ENCODE results near the gene ITPR2. TPM values are rescaled to one million over a fixed set of nuclear protein-coding genes. Genes with fewer than 3 reads are reported as not detected.
A peak's percentile ranks its signal among the peaks of the same experiment; 100 is the strongest.

Gene ITPR2
- total RNA-seq, 3 donors from 2014 or later, result 33.3 to 60.8 (median 54.0) TPM

GRCh38 chr12:26548227-26548626 is 284.8 kb downstream of the ITPR2 start:
- intact Hi-C loops (cut with DNase I, micrococcal nuclease), result no loop called here
- H3K36me3 ChIP-seq (ENCODE audit: low read depth), result no peaks in the 10 kb centered on the region
- no peak overlapping the region for H3K4me3 ChIP-seq
- DNase-seq, result no peak
- no peak for ATAC-seq
- TF ChIP-seq, protein P1, sequence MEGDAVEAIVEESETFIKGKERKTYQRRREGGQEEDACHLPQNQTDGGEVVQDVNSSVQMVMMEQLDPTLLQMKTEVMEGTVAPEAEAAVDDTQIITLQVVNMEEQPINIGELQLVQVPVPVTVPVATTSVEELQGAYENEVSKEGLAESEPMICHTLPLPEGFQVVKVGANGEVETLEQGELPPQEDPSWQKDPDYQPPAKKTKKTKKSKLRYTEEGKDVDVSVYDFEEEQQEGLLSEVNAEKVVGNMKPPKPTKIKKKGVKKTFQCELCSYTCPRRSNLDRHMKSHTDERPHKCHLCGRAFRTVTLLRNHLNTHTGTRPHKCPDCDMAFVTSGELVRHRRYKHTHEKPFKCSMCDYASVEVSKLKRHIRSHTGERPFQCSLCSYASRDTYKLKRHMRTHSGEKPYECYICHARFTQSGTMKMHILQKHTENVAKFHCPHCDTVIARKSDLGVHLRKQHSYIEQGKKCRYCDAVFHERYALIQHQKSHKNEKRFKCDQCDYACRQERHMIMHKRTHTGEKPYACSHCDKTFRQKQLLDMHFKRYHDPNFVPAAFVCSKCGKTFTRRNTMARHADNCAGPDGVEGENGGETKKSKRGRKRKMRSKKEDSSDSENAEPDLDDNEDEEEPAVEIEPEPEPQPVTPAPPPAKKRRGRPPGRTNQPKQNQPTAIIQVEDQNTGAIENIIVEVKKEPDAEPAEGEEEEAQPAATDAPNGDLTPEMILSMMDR (IDR thresholded peaks at IDR 0.05), result no peak
- no peaks in the 10 kb centered on the region for H3K4me1 ChIP-seq (ENCODE audit: low read depth)
- H3K9me3 ChIP-seq, result no peaks in the 10 kb centered on the region

DNA sequence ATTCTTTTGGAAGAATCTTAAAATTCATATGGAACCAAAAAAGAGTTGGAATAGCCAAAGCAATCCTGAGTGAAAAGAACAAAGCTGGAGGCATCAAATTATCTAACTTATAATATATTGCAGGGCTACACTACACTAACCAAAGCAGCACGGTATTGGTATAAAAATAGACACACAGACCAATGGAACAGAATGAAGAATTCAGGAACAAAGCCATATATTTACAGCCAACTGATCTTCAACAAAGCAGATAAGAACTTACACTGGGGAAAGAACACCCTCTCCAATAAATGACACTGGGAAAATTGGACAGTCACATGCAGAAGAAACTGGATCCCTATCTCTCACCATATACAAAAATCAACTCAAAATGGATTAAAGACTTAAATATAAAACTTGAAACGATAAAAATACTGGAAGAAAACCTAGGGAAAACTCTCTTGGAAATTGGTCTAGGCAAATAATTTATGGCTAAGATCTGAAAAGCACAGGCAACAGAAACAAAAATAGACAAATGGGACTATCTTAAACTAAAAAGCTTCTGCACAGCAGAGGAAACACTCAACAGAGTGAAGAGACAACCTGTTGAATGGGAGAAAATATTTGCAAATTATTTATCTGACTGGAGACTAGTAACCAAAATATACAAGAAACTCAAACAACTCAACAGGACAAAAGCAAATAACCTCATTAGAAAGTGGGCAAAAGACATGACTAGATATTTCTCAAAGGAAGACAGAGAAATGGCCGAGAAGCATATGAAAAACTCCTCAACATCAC is 286.3 kb downstream of the ITPR2 start:
- Histone ChIP-seq H3K9me3 (no peaks in the 10 kb centered on the region), H3K4me1 (ENCODE audit: low read depth) (no peaks in the 10 kb centered on the region), H3K4me3 (no peak overlapping the region), H3K36me3 (ENCODE audit: low read depth) (no peaks in the 10 kb centered on the region)
- TF ChIP-seq, protein P1 (IDR thresholded peaks at IDR 0.05), result no peak
- ATAC-seq (no peak), DNase-seq (no peak)
- intact Hi-C loops (cut with DNase I, micrococcal nuclease), result no loop called here

GRCh38 chr12:26539131-26539530 is 293.9 kb downstream of the ITPR2 start:
- ATAC-seq, result peak; percentile 88
- TF ChIP-seq, protein P1 (IDR thresholded peaks at IDR 0.05), result no peak
- peak in 1 of 3 donors; percentile 46 for DNase-seq
- H3K4me1 ChIP-seq (ENCODE audit: low read depth), result peaks cover 5% of the 10 kb centered on the region
- H3K4me3 ChIP-seq, result no peak overlapping the region
- H3K36me3 ChIP-seq (ENCODE audit: low read depth), result no peaks in the 10 kb centered on the region
- intact Hi-C loops (cut with DNase I, micrococcal nuclease), result no loop called here
- H3K9me3 ChIP-seq, result no peaks in the 10 kb centered on the region

- ATAC-seq, result no peak
- TF ChIP-seq, protein P1 (IDR thresholded peaks at IDR 0.05), result no peak
- H3K36me3 ChIP-seq (ENCODE audit: low read depth), result no peaks in the 10 kb centered on the region
- peaks cover 5% of the 10 kb centered on the region for H3K4me1 ChIP-seq (ENCODE audit: low read depth)
- intact Hi-C loops (cut with DNase I, micrococcal nuclease), result no loop called here
- no peaks in the 10 kb centered on the region for H3K9me3 ChIP-seq
- no peak overlapping the region for H3K4me3 ChIP-seq
- DNase-seq, result no peak
Measured at GRCh38 chr12:26537651-26538050, 295.3 kb downstream of the ITPR2 start.

DNA sequence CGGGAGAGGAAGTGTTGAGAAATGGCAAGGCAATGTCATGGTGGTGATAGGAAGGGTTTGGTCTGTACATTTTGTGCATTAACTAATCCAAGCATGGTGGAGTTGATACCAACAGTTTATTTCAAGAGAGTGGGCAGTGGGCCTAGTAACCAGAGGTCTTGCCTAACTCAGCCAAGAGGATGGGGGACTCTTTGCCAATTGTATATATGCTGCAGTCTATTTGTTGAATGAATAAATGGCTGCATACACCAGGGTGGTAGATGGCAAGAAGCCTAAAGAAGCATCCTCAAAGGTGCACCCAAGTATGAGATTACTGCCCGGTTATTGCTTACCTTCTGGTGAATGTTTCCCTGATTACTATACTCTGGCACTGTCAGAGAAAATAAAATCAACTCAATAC is 295.9 kb downstream of the ITPR2 start:
- ATAC-seq (no peak), DNase-seq (no peak)
- Histone ChIP-seq H3K36me3 (ENCODE audit: low read depth) (no peaks in the 10 kb centered on the region), H3K9me3 (no peaks in the 10 kb centered on the region), H3K4me1 (ENCODE audit: low read depth) (peaks cover 5% of the 10 kb centered on the region), H3K4me3 (no peak overlapping the region)
- TF ChIP-seq, protein P1 (IDR thresholded peaks at IDR 0.05), result no peak
- intact Hi-C loops (cut with DNase I, micrococcal nuclease), result no loop called here

All from mucosa of descending colon (tissue), 3 donors.